Mucosa of rectum (tissue), 2 donors: ENCODE results near the gene MOK.
"Not testable (repeated sequence)": the region's sequence is repeated elsewhere in the genome, so short reads cannot be mapped to it uniquely, and the experiment has no call there.

Source experiments
- H3K27ac ChIP-seq, 2 donors: one replicate each; pipeline ENCODE4 v1.7.0; 2013; ENCODE audit warnings: inconsistent platforms in 2 of 2, low read depth in 2 of 2, low read length in 2 of 2
- H3K27me3 ChIP-seq, 2 donors: one replicate each; pipeline ENCODE4 v1.7.0; 2013; ENCODE audit warnings: low read length in 2 of 2; ENCODE audit not compliant: control insufficient read depth in 2 of 2, insufficient read depth in 2 of 2
- H3K36me3 ChIP-seq, 2 donors: one replicate each; pipeline ENCODE4 v1.7.0; 2013; ENCODE audit warnings: low read length in 2 of 2; ENCODE audit not compliant: control insufficient read depth in 2 of 2, insufficient read depth in 2 of 2
- H3K4me1 ChIP-seq, 2 donors: one replicate each; pipeline ENCODE4 v1.7.0; 2013; ENCODE audit warnings: low read length in 2 of 2, mild to moderate bottlenecking in 1 of 2; ENCODE audit not compliant: control insufficient read depth in 2 of 2, insufficient read depth in 2 of 2
- H3K4me3 ChIP-seq, 2 donors: one replicate each; pipeline ENCODE4 v1.7.0; 2013; ENCODE audit warnings: low read length in 2 of 2
- H3K9ac ChIP-seq, 2 donors: one replicate each; pipeline ENCODE4 v1.7.0; 2013; ENCODE audit warnings: low read length in 2 of 2, low read depth in 1 of 2, mild to moderate bottlenecking in 1 of 2
- H3K9me3 ChIP-seq, 2 donors: one replicate each; pipeline ENCODE4 v1.7.0; 2013; ENCODE audit warnings: low read length in 2 of 2; ENCODE audit not compliant: control insufficient read depth in 2 of 2
- donor health status: healthy.
- donor health status: Normal muscosa, but diverticular disease.

The MOK gene

DNA sequence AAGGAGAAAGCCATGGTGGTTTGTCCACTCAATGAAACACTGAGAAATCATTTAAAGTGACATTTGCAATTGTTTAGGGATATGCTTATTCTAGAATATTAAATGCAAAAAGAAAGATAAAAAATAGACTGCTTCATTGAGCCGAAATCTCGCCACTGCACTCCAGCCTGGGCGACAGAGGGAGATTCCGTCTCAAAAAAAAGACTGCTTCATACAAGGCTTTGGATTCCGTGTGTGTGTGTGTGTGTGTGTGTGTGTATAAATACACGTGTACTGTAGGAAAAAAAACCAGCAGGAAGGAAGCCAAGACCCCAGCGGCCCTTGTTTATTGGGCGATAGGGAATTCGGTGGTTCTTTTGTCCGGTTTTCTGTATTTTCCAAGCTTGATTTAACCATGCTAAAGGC, 11.4 kb upstream of the MOK start:
- Histone ChIP-seq H3K4me1 (peaks cover 30 to 34% of the 10 kb centered on the region in 2 donors), H3K9ac (peak overlapping the region; percentile 52 to 87), H3K9me3 (no peaks in the 10 kb centered on the region), H3K4me3 (peak overlapping the region; percentile 80 to 89), H3K36me3 (no peaks in the 10 kb centered on the region), H3K27ac (peak overlapping the region; percentile 57 to 86), H3K27me3 (no peaks in the 10 kb centered on the region)

DNA sequence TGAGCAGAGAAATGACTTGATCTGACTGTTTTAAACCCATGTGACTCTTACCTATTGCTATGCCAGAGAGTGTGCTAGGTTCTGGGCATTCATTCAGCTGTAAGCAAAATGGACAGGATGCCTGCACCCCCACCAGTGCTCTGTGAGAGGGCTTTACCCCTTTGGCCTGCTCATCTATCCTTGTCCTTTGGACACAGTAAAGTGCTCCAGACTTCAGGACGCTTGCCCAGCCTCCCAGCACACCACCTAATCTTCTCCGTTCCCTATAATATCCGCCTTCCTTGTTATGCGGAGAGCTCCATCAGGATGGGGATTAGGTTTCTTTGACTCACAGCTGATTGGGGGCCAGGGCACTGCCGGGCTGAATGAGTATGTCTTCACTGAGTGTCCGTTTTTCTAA, 10.2 kb upstream of the MOK start:
- no peaks in the 10 kb centered on the region for H3K27me3 ChIP-seq
- H3K4me1 ChIP-seq, result peaks cover 24 to 26% of the 10 kb centered on the region in 2 donors
- no peak overlapping the region for H3K4me3 ChIP-seq
- no peak overlapping the region for H3K27ac ChIP-seq
- no peak overlapping the region for H3K9ac ChIP-seq
- H3K9me3 ChIP-seq, result no peaks in the 10 kb centered on the region
- H3K36me3 ChIP-seq, result no peaks in the 10 kb centered on the region

- no peaks in the 10 kb centered on the region for H3K27me3 ChIP-seq
- H3K9me3 ChIP-seq, result no peaks in the 10 kb centered on the region
- H3K9ac ChIP-seq, result peak overlapping the region; percentile 38 to 48
- H3K27ac ChIP-seq, result no peak overlapping the region
- peaks cover 24 to 26% of the 10 kb centered on the region in 2 donors for H3K4me1 ChIP-seq
- no peaks in the 10 kb centered on the region for H3K36me3 ChIP-seq
- peak overlapping the region; percentile 65 to 74 for H3K4me3 ChIP-seq
These were observed 9.5 kb upstream of the MOK start for GRCh38 chr14:102314242-102315011.

GRCh38 chr14:102303664-102304063, 1.3 kb downstream of the MOK start:
- Histone ChIP-seq H3K9me3 (no peaks in the 10 kb centered on the region), H3K4me3 (no peak overlapping the region)

DNA sequence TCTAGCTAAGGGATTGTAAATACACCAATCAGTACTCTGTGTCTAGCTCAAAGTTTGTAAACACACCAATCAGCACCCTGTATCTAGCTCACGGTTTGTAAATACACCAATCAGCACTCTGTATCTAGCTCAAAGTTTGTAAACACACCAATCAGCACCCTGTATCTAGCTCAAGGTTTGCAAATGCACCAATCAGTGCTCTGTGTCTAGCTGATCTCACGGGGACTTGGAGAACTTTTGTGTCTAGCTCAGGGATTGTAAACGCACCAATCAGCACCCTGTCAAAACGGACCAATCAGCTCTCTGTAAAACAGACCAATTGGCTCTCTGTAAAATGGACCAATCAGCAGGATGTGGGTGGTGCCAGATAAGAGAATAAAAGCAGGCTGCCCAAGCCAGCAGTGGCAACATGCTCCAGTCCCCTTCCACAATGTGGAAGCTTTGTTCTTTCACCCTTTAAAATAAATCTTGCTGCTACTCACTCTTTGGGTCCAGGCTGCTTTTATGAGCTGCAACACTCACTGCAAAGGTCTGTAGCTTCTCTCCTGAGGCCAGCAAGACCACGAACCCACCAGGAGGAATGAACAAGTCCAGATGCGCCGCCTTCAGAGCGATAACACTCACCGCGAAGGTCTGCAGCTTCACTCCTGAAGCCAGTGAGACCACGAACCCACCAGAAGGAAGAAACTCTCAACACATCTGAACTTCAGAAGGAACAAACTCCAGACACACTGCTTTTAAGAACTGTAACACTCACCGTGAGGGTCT, 6.5 kb downstream of the MOK start:
- not testable (repeated sequence) for H3K27ac ChIP-seq, H3K9me3 ChIP-seq, H3K9ac ChIP-seq, H3K27me3 ChIP-seq, H3K4me3 ChIP-seq, H3K4me1 ChIP-seq, H3K36me3 ChIP-seq

More at GRCh38 chr14:102303664-102304063, 1.3 kb downstream of the MOK start:
- H3K36me3 ChIP-seq, result no peaks in the 10 kb centered on the region
- peaks cover 3 to 6% of the 10 kb centered on the region in 2 donors for H3K4me1 ChIP-seq
- no peak overlapping the region for H3K9ac ChIP-seq
- H3K27me3 ChIP-seq, result no peaks in the 10 kb centered on the region
- H3K27ac ChIP-seq, result no peak overlapping the region

- Histone ChIP-seq H3K9me3 (no peaks in the 10 kb centered on the region), H3K27me3 (no peaks in the 10 kb centered on the region), H3K27ac (no peak overlapping the region), H3K4me1 (no peaks in the 10 kb centered on the region), H3K9ac (no peak overlapping the region), H3K36me3 (no peaks in the 10 kb centered on the region), H3K4me3 (no peak overlapping the region)
These were observed 7.4 kb downstream of the MOK start for GRCh38 chr14:102297436-102298170.

DNA sequence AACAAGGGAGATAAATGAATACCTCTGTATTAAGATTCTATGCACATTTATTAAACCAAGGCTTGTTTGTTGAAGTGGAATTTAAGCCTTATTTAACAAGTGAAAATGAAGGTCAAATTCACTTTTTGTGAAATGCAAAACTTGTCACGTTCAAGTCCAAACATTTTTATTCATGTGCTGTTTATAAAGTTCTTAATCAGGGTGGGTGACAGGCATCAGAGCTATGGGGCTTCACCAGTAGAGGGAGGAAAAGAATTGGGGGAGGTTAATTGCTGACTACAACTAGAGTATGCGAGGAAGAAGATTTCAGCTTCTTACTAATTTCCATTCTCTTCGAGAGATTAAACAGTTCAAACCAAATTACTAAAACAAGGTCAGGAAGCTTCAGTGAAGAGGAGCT, 9.7 kb downstream of the MOK start:
- no peak overlapping the region for H3K4me3 ChIP-seq
- H3K27ac ChIP-seq, result no peak overlapping the region
- H3K9me3 ChIP-seq, result no peaks in the 10 kb centered on the region
- H3K36me3 ChIP-seq, result no peaks in the 10 kb centered on the region
- H3K27me3 ChIP-seq, result no peaks in the 10 kb centered on the region
- no peak overlapping the region for H3K9ac ChIP-seq
- H3K4me1 ChIP-seq, result no peaks in the 10 kb centered on the region

DNA sequence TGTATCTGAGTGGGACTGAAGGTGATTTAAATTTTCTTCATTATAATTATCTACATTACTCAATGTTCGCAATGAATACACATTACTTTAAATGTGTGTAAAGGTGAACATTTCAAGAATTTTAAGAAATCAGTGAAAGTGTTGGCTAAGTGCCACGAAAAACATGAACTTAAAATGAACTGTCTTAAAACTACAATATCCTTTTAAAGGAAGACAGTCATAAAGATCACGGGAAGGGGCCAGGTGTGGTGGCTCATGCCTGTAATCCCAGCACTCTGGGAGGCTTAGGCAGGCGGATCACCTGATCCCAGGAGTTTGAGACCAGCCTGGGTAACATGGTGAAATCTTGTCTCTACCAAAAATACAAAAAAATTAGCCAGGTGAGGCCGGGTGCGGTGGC, 11.2 kb downstream of the MOK start:
- no peak overlapping the region for H3K9ac ChIP-seq
- H3K9me3 ChIP-seq, result no peaks in the 10 kb centered on the region
- H3K27me3 ChIP-seq, result no peaks in the 10 kb centered on the region
- no peak overlapping the region for H3K27ac ChIP-seq
- H3K4me1 ChIP-seq, result no peaks in the 10 kb centered on the region
- H3K4me3 ChIP-seq, result no peak overlapping the region
- no peaks in the 10 kb centered on the region for H3K36me3 ChIP-seq

GRCh38 chr14:102292441-102292840, 12.5 kb downstream of the MOK start:
- peak overlapping the region in 1 of 2 donors; percentile 29 for H3K27ac ChIP-seq
- H3K9ac ChIP-seq, result no peak overlapping the region
- H3K4me1 ChIP-seq, result no peaks in the 10 kb centered on the region
- no peak overlapping the region for H3K4me3 ChIP-seq
- H3K9me3 ChIP-seq, result no peaks in the 10 kb centered on the region
- no peaks in the 10 kb centered on the region for H3K36me3 ChIP-seq
- H3K27me3 ChIP-seq, result no peaks in the 10 kb centered on the region

GRCh38 chr14:102288139-102288538, 16.8 kb downstream of the MOK start:
- Histone ChIP-seq H3K27me3 (no peaks in the 10 kb centered on the region), H3K36me3 (no peaks in the 10 kb centered on the region), H3K27ac (no peak overlapping the region), H3K4me3 (no peak overlapping the region), H3K9ac (no peak overlapping the region), H3K4me1 (no peaks in the 10 kb centered on the region), H3K9me3 (no peaks in the 10 kb centered on the region)
